Aortic smooth muscle cell (primary cell): ENCODE results near the gene LARP4. TPM values are rescaled to one million over a fixed set of nuclear protein-coding genes. Genes with fewer than 3 reads are reported as not detected.

Experiments used
- total RNA-seq: library from RNA; depleted of rRNA; stranded (reverse); fragments of >200 nt; gene quantifications from 2 replicates; pipeline ENCODE4 v1.2.3, GENCODE V29; 2014

LARP4 gene
- 32.6 and 33.0 TPM in 2 replicates for total RNA-seq

GRCh38 chr12:50400638-50401499 is at the start of gene LARP4:
Gene LARP4 (plus strand): TSS chr12:50400885. CDS start chr12:50401011, 126 bp downstream.

GRCh38 chr12:50504798-50505674 is 104.4 kb downstream of the LARP4 start, which contains the start of gene DIP2B:
Gene DIP2B (plus strand): TSS chr12:50504985. CDS start chr12:50505141, 156 bp downstream.

Other genes with a start within 250 kb of the LARP4 start
- 44.8 and 52.8 TPM in 2 replicates for gene CERS5, start 233.5 kb upstream of the LARP4 start, total RNA-seq
- 89.8 and 116 TPM in 2 replicates for gene LIMA1, start 117.4 kb upstream of the LARP4 start, total RNA-seq
- gene FAM186A, start 4.3 kb upstream of the LARP4 start, total RNA-seq: not detected in 2 replicates
- 13.6 and 19.6 TPM in 2 replicates for gene DIP2B, start 104.1 kb downstream of the LARP4 start, total RNA-seq